ENCODE measurements around the gene GBE1.
"Not testable (repeated sequence)": the region's sequence is repeated elsewhere in the genome, so short reads cannot be mapped to it uniquely, and the experiment has no call there.

GBE1 gene

DNA sequence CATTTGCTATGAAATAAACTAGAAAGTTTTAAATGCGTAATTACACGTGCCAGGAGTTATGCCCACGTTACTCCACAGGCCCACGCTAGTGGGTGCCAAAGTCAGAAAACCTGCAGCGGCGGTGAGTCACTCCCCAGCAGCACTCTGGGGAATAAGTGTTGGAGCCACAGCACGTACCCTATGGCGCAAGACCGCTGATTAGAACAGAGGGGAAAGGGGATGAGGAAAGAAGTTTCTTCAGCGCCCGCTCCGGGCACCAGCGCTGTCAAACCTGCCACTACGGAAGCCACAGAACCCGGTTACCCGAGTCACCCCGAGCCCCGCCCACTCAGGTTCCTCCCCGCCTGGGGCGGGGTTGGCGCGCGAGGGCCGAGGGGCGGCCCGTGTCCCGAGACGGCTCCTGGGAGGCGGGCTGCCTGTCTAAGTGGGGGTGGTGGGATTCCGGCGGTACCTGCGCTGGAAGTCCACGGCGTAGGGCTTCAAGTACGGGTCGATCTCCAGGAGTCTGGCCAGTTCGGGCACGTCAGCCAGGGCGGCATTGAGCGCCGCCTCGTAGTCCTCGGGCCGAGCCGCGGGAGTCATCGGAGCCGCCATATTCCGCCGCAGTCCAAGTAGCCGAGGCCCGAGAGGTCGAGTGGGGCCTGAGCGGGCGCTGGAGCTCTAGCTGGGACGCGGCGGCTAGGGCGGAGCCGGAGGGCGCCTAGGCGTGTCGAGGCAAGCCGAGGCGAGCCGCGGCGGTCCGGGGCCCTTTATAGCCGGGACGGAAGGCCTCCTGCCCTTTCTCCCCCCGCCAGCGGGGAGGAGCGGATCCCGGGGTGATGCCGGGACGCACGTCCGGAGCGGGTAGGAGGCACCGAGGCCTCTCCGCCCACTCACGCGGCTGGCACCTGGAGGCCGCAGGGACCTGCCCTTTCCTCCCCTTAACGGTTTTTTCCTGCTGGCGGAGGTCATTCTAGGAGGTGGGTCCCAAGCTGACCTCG, at the start of gene GBE1:
Gene GBE1, minus strand, starts transcription at position 722 of the 980 bp plus-strand sequence. Its CDS starts 128 bp downstream, at position 594.
- peak; percentile 93 for DNase-seq (ENCODE audit: low spot score)

DNA sequence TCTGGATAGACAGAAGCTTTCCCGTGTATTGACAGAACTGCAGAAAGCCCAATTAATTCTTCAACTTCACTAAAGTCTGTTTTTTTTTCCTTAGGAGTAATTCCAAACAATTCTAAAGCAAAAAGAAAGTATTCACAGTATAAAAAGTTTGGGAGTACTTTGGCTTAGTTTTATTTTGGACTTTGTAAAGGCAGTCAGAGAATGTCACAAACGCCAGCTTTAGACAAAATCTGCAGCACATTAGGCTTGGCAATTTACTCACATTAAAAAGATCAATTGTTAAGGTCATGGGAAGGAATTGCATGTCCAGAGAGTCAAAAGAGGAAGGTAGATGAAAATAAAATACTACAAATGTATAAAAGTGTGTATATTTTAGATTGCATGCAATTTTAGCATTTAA, 47.5 kb upstream of the GBE1 start:
- DNase-seq (ENCODE audit: low spot score) = no peak

DNA sequence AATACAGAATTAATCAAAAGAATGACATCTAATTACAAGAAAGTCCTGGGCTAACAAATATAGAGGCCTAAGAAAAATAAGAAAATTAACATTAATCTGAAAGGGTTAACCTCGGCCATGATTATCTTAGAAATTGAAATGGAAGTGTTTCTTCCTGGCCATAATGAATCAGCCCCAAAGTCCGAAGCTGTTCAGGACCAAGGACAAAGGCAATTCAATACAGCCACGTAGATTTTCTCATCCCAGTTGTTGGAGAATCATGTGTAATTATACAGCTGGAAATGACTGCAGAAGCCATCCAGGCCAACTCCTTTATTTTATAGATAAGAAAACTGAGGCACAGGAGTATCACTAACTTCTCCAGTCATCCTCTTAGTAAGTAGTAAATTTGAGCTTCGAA, 38.0 kb upstream of the GBE1 start:
- DNase-seq (ENCODE audit: low spot score) = peak; percentile 13

DNA sequence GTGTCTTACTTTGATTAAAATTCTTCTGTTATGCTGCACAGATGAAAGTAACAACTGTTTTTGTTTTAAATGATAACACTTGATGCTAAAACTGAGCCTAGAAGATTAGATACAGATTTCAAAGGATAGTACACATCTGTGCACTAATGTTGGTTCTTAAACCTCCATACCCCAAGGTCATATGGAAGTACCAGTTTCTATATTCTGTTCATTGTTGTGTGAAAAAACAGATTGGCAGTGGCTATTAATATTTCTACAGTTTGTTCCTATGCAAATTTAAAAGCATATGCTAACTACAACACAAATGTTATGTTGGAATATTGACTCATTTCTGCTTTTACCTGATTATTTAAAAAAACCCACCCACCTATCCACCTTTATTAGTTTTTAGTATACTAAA, 32.0 kb upstream of the GBE1 start:
- no peak for DNase-seq (ENCODE audit: low spot score)

DNA sequence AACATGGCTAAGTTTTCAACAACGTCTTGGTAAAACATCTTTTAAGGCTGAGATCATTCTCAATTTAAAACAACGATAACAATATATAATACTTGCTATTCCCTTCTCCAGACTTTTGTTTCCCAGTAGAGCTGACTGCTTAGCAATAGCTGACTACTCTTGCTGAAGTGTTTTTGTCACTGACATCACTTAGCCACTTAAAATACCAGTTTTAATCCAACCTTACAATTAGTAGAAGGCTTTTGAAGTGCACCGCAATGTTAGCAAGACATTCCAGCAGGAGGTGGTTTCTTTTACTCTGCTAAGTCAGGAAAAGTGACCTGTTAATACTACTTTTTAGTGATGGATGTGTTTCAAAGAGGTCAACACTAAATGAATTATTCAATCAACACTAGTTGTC, 28.7 kb upstream of the GBE1 start:
- DNase-seq (ENCODE audit: low spot score) = no peak

DNA sequence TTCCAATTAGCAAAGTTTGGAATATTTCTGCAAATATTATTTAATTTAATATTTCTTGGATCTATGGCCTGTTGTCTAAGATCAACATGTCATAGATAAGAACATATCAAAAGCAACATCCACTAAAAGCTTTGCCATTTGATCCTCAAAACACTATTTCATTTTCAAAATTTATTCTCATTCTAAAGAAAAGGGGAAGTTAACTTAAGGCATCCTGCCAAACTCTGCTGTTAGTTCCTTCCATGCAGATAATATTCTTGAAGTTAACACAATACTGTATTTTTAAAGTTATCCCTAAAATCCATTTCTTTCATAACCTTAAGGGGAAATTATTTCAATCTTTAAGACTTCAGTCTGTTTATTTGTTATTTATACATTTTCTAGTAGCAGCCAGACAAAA, 28.2 kb upstream of the GBE1 start:
- DNase-seq (ENCODE audit: low spot score) = no peak

DNA sequence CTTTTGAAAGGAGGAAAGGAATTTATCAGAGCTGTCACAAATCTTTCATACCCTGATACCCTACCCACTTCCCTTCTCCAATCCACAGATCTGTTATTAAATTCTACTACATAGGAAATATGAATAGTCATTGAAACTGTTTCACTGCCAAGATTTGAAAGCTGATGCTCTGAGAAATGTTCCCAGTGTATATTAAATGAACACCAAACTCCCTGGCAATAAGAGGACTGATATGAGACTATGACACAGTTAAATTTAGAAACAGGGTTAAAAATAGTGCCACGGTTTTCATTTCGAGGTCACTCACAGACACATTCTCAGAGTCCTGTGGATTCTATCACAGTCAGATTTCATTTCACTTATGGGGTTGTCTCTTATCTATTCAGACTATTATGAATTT, 27.2 kb upstream of the GBE1 start:
- no peak for DNase-seq (ENCODE audit: low spot score)

DNA sequence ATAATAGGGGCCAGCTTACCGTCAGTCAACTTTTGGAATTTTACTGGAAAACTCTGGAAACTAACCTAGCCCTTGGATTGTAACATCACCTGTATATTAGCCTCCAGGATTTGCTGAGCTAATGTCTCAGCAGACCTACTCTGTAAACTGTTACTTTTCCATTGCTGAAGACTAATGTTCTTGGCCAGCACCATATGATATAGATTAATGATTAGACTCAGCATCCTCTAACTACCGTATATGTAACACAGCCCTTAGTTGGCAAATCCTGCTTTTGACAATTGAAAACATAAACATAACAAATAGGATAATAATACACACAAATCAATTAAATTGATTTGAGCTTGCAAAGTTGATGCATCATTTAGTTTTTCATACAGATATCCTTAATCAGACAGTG, 26.6 kb upstream of the GBE1 start:
- DNase-seq (ENCODE audit: low spot score) = no peak

DNA sequence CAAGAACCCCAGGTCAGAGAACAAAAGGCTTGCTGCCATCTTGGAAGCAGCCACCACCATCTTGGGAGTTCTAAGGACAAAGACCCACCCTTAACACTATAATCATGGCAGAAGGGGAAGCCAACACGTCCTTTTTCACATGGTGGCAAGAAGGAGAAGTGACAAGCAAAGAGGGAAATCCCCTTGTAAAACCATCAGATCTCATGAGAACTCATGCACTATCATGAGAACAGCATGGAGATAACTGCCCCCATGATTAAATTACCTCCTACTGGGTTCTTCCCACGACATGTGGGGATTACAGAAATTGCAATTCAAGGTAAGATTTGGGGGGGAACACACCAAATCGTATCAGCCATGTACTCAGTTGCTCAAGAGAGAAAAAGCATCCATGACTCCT, 21.1 kb upstream of the GBE1 start:
- no peak for DNase-seq (ENCODE audit: low spot score)

DNA sequence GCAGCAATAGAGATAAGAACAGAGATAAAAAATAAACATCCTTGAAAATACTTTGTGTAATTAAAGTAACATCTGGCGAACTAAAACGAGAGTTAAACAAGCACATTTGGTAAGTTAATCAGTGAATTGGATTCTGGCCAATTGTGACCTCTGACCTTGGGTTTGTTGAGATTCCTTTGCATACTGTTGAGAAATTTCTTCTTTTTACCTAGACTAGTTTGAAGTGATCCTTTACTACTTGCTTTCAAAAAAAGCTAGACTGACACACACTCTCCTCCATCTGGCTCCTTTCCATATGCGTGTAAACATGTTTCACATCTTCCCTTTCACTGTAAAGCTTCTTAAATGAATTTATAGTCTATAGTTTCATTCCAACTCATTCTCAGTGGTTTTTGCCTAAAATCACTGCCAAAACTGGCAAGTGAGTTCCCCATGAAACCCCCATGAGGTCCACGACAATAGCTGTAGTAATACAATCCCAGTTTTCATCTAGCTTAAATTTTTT, 17.3 kb upstream of the GBE1 start:
- DNase-seq (ENCODE audit: low spot score) = no peak

DNA sequence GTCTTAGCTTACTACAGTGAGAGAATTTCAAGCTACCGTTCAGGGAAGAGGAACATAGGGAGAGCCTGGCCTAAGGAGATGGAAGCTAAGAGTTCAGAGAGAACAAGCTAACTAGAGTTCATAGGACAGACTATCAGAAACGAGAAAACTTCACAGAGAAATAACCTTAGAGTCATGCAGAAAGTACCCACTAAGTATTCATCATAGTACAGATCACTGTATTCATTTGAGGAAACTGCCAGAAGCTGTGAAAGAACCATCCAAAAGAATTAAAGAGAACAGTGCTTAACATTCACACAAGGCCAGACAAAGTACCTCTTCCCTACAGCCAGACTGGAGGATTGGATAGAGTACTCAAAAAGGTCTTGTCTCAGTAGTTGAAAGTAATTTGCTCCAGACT, 15.2 kb upstream of the GBE1 start:
- DNase-seq (ENCODE audit: low spot score) = no peak

DNA sequence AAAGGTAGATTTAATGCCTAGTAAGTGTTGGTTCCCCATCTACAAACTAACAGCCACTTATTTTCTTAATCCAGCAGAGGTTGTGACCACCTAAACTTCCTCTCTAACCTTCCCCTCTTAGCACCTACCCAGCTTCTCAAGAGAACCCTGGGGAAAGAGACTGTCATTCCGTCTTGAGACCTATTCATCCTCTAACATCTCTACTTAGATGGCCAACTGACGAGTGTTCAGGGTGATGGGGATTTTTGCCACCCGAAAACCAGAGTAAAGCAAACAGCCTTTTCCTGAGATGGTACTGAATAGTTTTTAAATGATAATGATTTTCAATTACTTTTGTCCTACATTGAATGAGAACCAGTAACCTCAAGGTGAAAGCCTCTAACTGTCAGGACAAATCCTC, 9.3 kb upstream of the GBE1 start:
- no peak for DNase-seq (ENCODE audit: low spot score)

DNA sequence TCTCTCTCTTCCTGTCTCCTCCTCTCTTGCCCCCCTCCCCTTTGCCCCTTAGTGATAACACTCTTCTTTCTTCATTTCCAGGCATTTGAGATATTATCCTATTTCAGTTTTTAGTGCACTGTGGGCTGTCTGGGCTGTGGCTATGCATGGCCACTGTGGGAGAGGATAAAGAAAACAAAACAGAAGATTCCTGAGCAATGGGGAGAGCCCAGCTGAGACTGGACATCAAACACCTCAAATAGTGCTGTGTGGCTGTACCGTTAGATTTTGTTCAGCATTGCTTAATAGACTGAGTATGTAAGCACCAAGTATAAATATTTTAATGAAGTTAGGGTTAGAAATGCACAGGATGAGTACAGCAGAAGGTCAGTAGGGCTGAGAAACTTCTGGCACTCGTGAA, 7.9 kb upstream of the GBE1 start:
- no peak for DNase-seq (ENCODE audit: low spot score)

DNA sequence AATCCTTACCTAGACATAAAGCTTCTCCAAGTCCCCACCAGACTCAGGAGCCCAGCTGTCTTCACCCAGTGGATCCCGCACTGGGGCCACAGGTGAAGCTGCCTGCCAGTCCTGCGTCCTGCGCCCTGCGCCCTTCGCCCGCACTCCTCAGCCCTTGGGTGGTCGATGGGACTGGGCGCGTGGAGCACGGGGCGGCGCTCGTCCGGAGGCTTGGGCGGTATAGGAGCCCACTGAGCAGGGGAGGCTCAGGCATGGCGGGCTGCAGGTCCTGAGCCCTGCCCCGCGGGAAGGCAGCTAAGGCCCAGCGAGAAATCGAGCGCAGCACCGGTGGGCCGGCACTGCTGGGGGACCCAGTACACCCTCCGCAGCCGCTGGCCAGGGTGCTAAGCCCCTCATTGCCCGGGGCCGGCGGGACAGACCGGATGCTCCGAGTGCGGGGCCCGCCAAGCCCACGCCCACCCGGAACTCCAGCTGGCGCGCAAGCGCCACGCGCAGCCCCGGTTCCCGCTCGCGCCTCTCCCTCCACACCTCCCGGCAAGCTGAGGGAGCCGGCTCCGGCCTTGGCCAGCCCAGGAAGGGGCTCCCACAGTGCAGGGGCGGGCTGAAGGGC, 5.9 kb upstream of the GBE1 start:
- not testable (repeated sequence) for DNase-seq (ENCODE audit: low spot score)

DNA sequence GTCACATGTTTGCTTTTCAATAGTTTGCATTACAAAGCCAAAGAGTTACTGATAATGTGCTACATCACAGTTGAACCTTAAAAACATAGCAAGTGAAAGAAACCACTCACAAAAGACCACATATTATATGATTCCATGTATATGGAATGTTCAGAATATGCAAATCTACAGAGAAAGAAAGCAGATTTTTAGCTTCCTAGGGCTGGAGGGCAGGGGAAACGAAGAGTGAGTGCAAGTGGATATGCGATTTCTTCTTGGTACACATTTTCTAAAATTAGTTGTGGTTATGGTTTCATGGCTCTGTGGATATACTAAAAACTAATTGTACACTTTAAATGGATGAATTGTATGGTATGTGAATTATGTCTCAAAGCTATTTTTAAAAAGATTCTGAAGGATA, 4.0 kb upstream of the GBE1 start:
- no peak for DNase-seq (ENCODE audit: low spot score)

DNA sequence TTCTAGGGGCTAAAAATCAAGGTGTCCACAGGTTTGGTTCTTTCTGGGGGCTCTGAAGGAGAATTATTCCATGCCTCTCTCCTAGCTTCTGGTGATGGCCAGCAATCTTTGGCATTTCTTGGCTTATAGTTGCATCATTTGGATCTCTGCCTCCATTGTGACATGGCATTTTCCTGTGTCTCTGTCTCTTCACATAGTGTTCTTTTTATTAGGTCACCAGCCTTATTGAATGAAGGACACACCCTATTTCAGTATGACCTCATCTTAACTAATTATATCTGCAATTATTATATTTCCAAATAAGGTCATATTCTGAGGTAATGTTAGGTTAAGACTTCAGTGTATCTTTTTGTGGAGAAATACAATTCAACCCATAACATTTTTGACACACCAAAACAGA, 3.2 kb upstream of the GBE1 start:
- no peak for DNase-seq (ENCODE audit: low spot score)

DNA sequence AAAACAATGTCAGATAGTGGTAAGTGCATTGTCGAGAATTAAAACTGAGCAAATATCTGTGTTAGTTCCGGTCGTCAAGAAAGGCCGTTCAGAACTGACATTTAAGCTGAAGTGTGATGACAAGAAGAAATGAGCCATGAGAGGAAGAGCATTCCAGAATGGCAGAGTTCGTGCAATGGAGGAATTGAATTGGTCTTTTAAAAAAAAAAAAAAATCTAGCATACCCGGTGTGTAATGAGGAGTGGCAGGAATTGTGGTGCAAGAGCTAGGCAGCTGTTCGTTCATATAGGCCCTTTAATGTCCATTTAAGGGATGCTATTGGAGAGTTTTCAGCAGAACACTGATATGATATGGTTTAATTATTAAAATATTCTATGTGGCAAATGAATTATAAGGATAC, 2.6 kb upstream of the GBE1 start:
- DNase-seq (ENCODE audit: low spot score) = no peak

DNA sequence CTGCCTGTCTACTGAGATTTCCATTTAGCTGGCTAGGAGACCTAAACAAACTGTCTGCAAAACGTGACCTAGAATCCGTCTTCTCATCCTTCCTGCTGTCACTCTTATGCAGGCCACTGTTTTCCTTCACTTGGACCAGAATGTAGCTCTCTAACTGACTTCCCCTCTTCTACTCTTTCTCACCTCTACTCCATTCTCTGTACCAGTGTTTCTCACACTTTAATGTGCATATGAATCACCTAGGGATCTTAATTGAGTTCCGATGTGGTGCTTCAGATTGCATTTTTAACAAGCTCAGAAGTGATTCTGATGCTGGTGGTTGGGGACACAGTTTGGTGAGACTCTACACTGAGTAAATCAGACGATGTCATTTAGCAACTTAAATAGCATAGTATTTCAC, 1.6 kb upstream of the GBE1 start:
- no peak for DNase-seq (ENCODE audit: low spot score)

DNA sequence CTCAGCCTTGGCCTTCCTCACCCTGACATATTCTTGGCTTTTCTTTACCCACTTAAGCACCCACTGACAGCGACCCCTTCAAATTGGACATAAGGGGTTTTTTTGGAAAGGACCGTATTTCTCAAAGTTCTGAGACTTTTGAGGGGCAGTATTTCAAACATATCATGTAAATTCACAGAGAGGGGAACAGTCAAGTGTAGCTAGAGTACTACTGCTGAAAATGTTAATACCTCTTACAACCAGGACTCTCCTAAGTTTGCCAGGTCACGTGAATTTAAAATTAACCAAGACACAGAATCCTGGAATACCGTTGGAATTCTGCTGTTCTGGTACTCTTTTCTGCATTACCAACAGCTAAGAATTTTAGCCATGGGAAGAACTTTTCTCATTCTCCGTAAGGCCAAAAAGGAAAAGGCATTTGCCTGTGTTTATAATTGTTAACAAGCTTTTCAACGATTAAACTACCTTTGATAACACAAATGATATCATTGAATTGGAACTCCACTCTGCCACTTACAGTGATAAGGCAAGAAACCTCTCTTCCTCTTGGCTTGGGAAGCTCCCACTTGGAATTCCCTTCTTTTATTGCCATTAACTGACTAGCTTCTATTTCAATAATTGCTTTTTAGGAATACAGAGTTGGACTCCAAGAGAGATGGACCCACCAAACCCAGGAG, 597 bp upstream of the GBE1 start:
- no peak for DNase-seq (ENCODE audit: low spot score)

DNA sequence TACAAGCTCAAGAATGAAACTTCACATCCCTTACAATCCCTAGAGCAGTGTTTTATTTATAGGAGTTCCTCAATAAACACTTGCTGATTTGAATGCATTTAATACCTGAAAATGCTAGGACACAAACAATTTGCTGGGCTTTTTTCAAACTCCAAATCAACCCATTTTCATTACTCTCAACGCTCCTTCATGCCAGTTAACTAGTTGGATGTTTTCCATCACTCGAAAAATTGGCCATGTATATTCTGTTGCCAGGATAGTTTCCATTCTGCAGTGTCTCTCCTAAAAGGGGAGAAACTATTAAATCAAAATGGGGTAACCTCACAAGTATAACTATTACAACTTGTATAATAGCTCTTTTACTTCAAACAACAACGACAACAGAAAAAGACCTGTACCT, 1.2 kb downstream of the GBE1 start:
- DNase-seq (ENCODE audit: low spot score) = no peak

DNA sequence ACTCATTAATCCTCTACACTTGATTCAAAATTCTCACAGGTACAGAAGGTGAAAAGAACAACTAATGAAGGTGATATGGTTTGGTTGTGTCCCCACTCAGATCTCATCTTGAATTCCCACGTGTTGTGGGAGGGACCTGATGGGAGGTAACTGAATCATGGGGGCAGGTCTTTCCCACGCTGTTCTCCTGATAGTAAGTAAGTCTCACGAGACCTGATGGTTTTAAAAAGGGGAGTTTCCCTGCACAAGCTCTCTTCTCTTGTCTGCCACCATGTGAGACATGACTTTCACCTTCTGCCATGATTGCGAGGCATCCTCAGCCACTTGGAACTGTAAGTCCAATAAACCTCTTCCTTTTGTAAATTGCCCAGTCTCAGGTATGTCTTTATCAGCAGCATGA, 2.7 kb downstream of the GBE1 start:
- DNase-seq (ENCODE audit: low spot score) = not testable (repeated sequence)

DNA sequence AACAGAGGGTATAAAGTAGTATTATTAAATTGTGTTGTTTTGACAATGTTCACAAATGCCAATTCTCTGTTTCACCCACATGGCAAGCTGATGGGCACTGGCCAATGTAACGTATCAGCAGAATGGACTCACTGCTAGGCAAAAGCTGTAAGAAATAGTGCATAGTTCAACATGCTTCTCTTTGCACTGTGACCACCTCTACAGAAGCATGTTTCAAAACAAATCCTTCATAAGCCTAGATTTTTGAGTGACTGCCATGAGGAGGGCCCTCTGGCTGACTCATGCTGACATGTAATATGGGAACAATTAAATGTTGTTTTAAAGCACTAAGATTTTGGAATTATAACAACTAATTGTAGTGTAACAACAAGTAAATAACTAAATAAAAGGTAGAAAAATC, 3.2 kb downstream of the GBE1 start:
- DNase-seq (ENCODE audit: low spot score) = peak; percentile 36

Data from GM03348 (cell line).